Stimulated activated CD8-positive, alpha-beta memory T cell treated with anti-CD3 and anti-CD28 coated beads, Interleukin-7, amount 100 ng/mL, for 4 hours (primary cell): ENCODE results near the gene FAM13C.

Experiments used
- DNase-seq, 2 donors: peaks; one replicate each; pipeline ENCODE4 v3.0.0-alpha.2; 2020; ENCODE audit warnings: low read depth in 2 of 2

The FAM13C gene

GRCh38 chr10:59361663-59362143, 646 bp downstream of the FAM13C start:
- DNase-seq: no peak

GRCh38 chr10:59360605-59361405, 1.5 kb downstream of the FAM13C start:
- no peak for DNase-seq

GRCh38 chr10:59358576-59358975, 3.8 kb downstream of the FAM13C start:
- no peak for DNase-seq

- no peak for DNase-seq
These were observed 7.9 kb downstream of the FAM13C start for GRCh38 chr10:59354434-59354833.

- no peak for DNase-seq
These were observed 11.8 kb downstream of the FAM13C start for GRCh38 chr10:59350558-59350957.

- DNase-seq: no peak
These were observed 16.0 kb downstream of the FAM13C start for GRCh38 chr10:59346321-59346720.

- no peak for DNase-seq
These were observed 19.6 kb downstream of the FAM13C start for GRCh38 chr10:59342723-59343122.

- DNase-seq: no peak
These were observed 20.3 kb downstream of the FAM13C start for GRCh38 chr10:59342000-59342399.

GRCh38 chr10:59340285-59340684, 22.1 kb downstream of the FAM13C start:
- no peak for DNase-seq

GRCh38 chr10:59339351-59339750, 23.0 kb downstream of the FAM13C start:
- no peak for DNase-seq

- DNase-seq: no peak
These were observed 25.1 kb downstream of the FAM13C start for GRCh38 chr10:59337201-59337652.

GRCh38 chr10:59336632-59337031, 25.7 kb downstream of the FAM13C start:
- DNase-seq: no peak

GRCh38 chr10:59335497-59335896, 26.9 kb downstream of the FAM13C start:
- DNase-seq: no peak

GRCh38 chr10:59333701-59334100, 28.6 kb downstream of the FAM13C start:
- no peak for DNase-seq

- DNase-seq: no peak
These were observed 29.8 kb downstream of the FAM13C start for GRCh38 chr10:59332581-59332980.

- no peak for DNase-seq
These were observed 30.7 kb downstream of the FAM13C start for GRCh38 chr10:59331661-59332060.

GRCh38 chr10:59325116-59325515, 37.2 kb downstream of the FAM13C start:
- no peak for DNase-seq

GRCh38 chr10:59324597-59324996, 37.8 kb downstream of the FAM13C start:
- no peak for DNase-seq

- DNase-seq: no peak
These were observed 38.4 kb downstream of the FAM13C start for GRCh38 chr10:59323831-59324401.

GRCh38 chr10:59323036-59323459, 39.3 kb downstream of the FAM13C start:
- no peak for DNase-seq

GRCh38 chr10:59322131-59322530, 40.2 kb downstream of the FAM13C start:
- DNase-seq: no peak

GRCh38 chr10:59320355-59320754, 42.0 kb downstream of the FAM13C start:
- DNase-seq: no peak

GRCh38 chr10:59319854-59320253, 42.5 kb downstream of the FAM13C start:
- no peak for DNase-seq
